ENCODE results near the gene ILF3. TPM values are rescaled to one million over a fixed set of nuclear protein-coding genes. Genes with fewer than 3 reads are reported as not detected.

ILF3 gene
- total and polyA plus RNA-seq, 2 donors (not counting 3 experiments of a cell fraction or from before 2014, with no cell fraction given) = 186 to 459 TPM

DNA sequence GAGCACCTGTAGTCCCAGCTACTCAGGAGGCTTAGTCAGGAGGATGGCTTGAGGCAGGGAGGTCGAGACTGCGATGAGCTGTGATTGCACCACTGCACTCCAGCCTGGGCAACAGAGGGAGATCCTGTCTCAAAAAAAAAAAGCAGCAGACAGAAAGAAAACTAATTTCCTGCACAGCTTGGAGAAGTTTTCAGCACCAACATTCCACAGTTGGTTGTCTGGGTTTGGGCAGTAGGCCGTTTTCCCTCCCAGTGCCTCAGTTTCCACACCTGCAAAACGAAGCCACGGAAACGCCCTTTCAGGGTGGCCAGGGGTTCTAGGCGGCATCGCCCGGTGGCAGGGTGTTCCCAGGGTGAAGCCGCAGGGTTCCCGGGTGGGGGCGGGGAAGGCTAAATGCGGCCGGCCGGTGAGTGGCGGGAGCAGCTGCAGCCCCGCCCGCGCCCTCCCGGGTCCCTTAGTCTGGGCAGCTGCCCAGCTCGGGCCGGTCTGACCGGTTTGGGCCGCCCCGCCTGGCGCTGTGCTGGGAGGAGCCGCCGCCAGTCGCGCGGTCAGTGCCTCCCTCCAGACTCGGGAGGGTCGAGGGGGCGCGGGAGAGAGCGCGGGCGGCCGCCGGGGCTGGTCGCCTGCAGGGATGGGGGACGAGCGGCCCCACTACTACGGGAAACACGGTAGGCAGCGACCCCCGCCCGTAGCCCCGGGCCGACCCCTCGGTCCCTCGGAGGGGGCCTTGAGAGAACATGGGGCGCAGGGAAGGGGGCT, 29.0 kb upstream of the ILF3 start, which contains the start of gene SLC44A2:
Gene SLC44A2 (plus strand): TSS at position 551 of the 759 bp plus-strand sequence. CDS start 81 bp downstream, at position 632.
- peak within 1 kb of the TSS; percentile 88 for H3K4me2 ChIP-seq (ENCODE audit: insufficient read depth, low read length)
- H3K36me3 ChIP-seq (ENCODE audit: control insufficient read depth in 2 of 2, extremely low read depth in 1 of 2, insufficient read depth in 2 of 2, low read length in 2 of 2) = peaks cover 0 to 9% of the 10 kb centered on the region in 2 experiments
- no peaks in the 10 kb centered on the region for H3K9me3 ChIP-seq (replicated peaks; ENCODE audit: control insufficient read depth, insufficient read depth, low read length)
- no TSS peak for BruUV-seq (replicated peaks)
- peak within 1 kb of the TSS; percentile 25 for H3K9ac ChIP-seq (replicated peaks; ENCODE audit: extremely low read depth, insufficient read depth, low read length)
- intact Hi-C loops (cut with micrococcal nuclease) (loop anchor here (2.0 to 5.0 kb wide), 2 partner anchors 22 to 43 kb away; no protein-coding TSS in a partner anchor), dilution Hi-C loops (cut with MboI; ENCODE audit: extremely low pct_ligation_motif_present, low sequenced_read_pairs) (no loop called here)
- H3K4me1 ChIP-seq (ENCODE audit: control insufficient read depth, extremely low read depth, insufficient read depth, low read length) = peaks cover 10% of the 10 kb centered on the region
- peak within 1 kb of the TSS; percentile 33 to 37 (median 33) for H3K4me3 ChIP-seq (replicated peaks in 1 of 3; ENCODE audit: insufficient read depth in 1 of 3, low read depth in 1 of 3, low read length in 3 of 3)
- no peaks in the 10 kb centered on the region for H4K20me1 ChIP-seq (replicated peaks; ENCODE audit: control insufficient read depth, extremely low read depth, insufficient read depth, low read length)
- peak; percentile 41 for DNase-seq (ENCODE audit: low read depth, low spot score)
- TF ChIP-seq MAX (IDR thresholded peaks at IDR 0.05; ENCODE audit: insufficient read depth, insufficient read length) (no peak), POLR2A (IDR thresholded peaks at IDR 0.05; ENCODE audit: low read depth, low read length) (peak; percentile 22), EZH2 (IDR thresholded peaks at IDR 0.05; ENCODE audit: borderline replicate concordance, low read depth, low read length, severe bottlenecking) (no peak), POLR2AphosphoS5 (IDR thresholded peaks at IDR 0.05; ENCODE audit: insufficient read depth, low read depth, low read length) (peak; percentile 10), JUN (IDR thresholded peaks at IDR 0.05; ENCODE audit: borderline replicate concordance, insufficient read depth, insufficient read length, low read depth) (no peak), CTCF (IDR thresholded peaks at IDR 0.05; ENCODE audit: extremely low read depth in 1 of 2, insufficient read depth in 1 of 2, low read depth in 1 of 2, low read length in 2 of 2) (no peak)
- FAIRE-seq = peak; percentile 55
- ChIA-PET POLR2A (interaction anchor here (0.6 kb wide), 1 partner anchor 10 kb away, joined by 9 read pairs; no protein-coding TSS in a partner anchor), CTCF (interaction anchor here (0.9 to 3.6 kb wide), 6 partner anchors 13 to 246 kb away, joined by 3 to 25 read pairs (median 3); no protein-coding TSS in a partner anchor)
- no peaks in the 10 kb centered on the region for H3K9me1 ChIP-seq (replicated peaks; ENCODE audit: control insufficient read depth, extremely low read depth, insufficient read depth, low read length)
- H2AFZ ChIP-seq (ENCODE audit: low read depth, low read length) = peak within 1 kb of the TSS; percentile 76
- H3K79me2 ChIP-seq (ENCODE audit: control insufficient read depth, insufficient read depth, low read length) = no peaks in the 10 kb centered on the region
- H3K27ac ChIP-seq (ENCODE audit: insufficient read depth, low read depth, low read length) = no peak within 1 kb of the TSS
- no peaks in the 10 kb centered on the region for H3K27me3 ChIP-seq (ENCODE audit: control insufficient read depth in 2 of 2, insufficient read depth in 2 of 2, low read length in 2 of 2)
